Mucosa of stomach (tissue), 1 donor: ENCODE measurements around the gene DBN1.

Experiments used
- H3K27me3 ChIP-seq: one replicate; pipeline ENCODE4 v1.7.0; 2013; ENCODE audit warnings: mild to moderate bottlenecking, low read length; ENCODE audit not compliant: control insufficient read depth, insufficient read depth
- H3K36me3 ChIP-seq: one replicate; pipeline ENCODE4 v1.7.0; 2013; ENCODE audit warnings: low read length; ENCODE audit not compliant: control insufficient read depth, insufficient read depth
- H3K4me1 ChIP-seq: one replicate; pipeline ENCODE4 v1.7.0; 2013; ENCODE audit warnings: mild to moderate bottlenecking, low read length; ENCODE audit not compliant: control insufficient read depth, insufficient read depth
- H3K4me3 ChIP-seq: one replicate; pipeline ENCODE4 v1.7.0; 2013; ENCODE audit warnings: low read length
- H3K9ac ChIP-seq: one replicate; pipeline ENCODE4 v1.7.0; 2013; ENCODE audit warnings: mild to moderate bottlenecking, low read length, moderate library complexity
- H3K9me3 ChIP-seq: one replicate; pipeline ENCODE4 v1.7.0; 2013; ENCODE audit warnings: mild to moderate bottlenecking, low read length, moderate library complexity; ENCODE audit not compliant: control insufficient read depth
- donor health status: Pancreatic carcinoma.

The DBN1 gene

GRCh38 chr5:177502886-177503285 is 29.5 kb upstream of the DBN1 start:
- Histone ChIP-seq H3K27me3 (peaks cover 8% of the 10 kb centered on the region), H3K9ac (no peak overlapping the region), H3K4me3 (no peak overlapping the region), H3K36me3 (no peaks in the 10 kb centered on the region), H3K9me3 (no peaks in the 10 kb centered on the region), H3K4me1 (peaks cover 14% of the 10 kb centered on the region)

- H3K36me3 ChIP-seq = no peaks in the 10 kb centered on the region
Measured at GRCh38 chr5:177501874-177502678, 28.6 kb upstream of the DBN1 start.

GRCh38 chr5:177500685-177501522 is 27.5 kb upstream of the DBN1 start:
- Histone ChIP-seq H3K9ac (peak overlapping the region; percentile 15), H3K27me3 (peaks cover 15% of the 10 kb centered on the region), H3K9me3 (no peaks in the 10 kb centered on the region), H3K4me1 (peaks cover 24% of the 10 kb centered on the region), H3K4me3 (no peak overlapping the region), H3K36me3 (no peaks in the 10 kb centered on the region)

More at GRCh38 chr5:177501874-177502678, 28.6 kb upstream of the DBN1 start:
- Histone ChIP-seq H3K9me3 (no peaks in the 10 kb centered on the region), H3K4me1 (peaks cover 16% of the 10 kb centered on the region), H3K9ac (no peak overlapping the region), H3K27me3 (peaks cover 11% of the 10 kb centered on the region), H3K4me3 (no peak overlapping the region)

GRCh38 chr5:177499842-177500241 is 26.4 kb upstream of the DBN1 start:
- Histone ChIP-seq H3K9ac (no peak overlapping the region), H3K36me3 (no peaks in the 10 kb centered on the region), H3K4me1 (peaks cover 33% of the 10 kb centered on the region), H3K4me3 (no peak overlapping the region), H3K27me3 (peaks cover 19% of the 10 kb centered on the region), H3K9me3 (no peaks in the 10 kb centered on the region)

- H3K36me3 ChIP-seq = no peaks in the 10 kb centered on the region
- peak overlapping the region; percentile 80 for H3K4me3 ChIP-seq
- no peaks in the 10 kb centered on the region for H3K9me3 ChIP-seq
- H3K4me1 ChIP-seq = peaks cover 43% of the 10 kb centered on the region
- H3K27me3 ChIP-seq = peaks cover 19% of the 10 kb centered on the region
- peak overlapping the region; percentile 62 for H3K9ac ChIP-seq
Measured at GRCh38 chr5:177498013-177498787, 24.8 kb upstream of the DBN1 start.

GRCh38 chr5:177497292-177498012 is 24.0 kb upstream of the DBN1 start, which contains the start of gene PDLIM7:
Gene PDLIM7 (minus strand): TSS chr5:177497604. CDS start chr5:177496512, 1,092 bp downstream.
- Histone ChIP-seq H3K9me3 (no peaks in the 10 kb centered on the region), H3K4me3 (peak within 1 kb of the TSS; percentile 80), H3K27me3 (peaks cover 19% of the 10 kb centered on the region), H3K9ac (peak within 1 kb of the TSS; percentile 74), H3K36me3 (no peaks in the 10 kb centered on the region), H3K4me1 (peaks cover 47% of the 10 kb centered on the region)

- Histone ChIP-seq H3K36me3 (no peaks in the 10 kb centered on the region), H3K27me3 (peaks cover 19% of the 10 kb centered on the region), H3K4me1 (peaks cover 47% of the 10 kb centered on the region), H3K9me3 (no peaks in the 10 kb centered on the region), H3K4me3 (peak overlapping the region; percentile 80), H3K9ac (peak overlapping the region; percentile 74)
Measured at GRCh38 chr5:177496727-177497291, 23.4 kb upstream of the DBN1 start.

GRCh38 chr5:177496070-177496726 is 22.8 kb upstream of the DBN1 start:
- peaks cover 19% of the 10 kb centered on the region for H3K27me3 ChIP-seq
- no peaks in the 10 kb centered on the region for H3K9me3 ChIP-seq
- no peaks in the 10 kb centered on the region for H3K36me3 ChIP-seq
- no peak overlapping the region for H3K4me3 ChIP-seq
- H3K4me1 ChIP-seq = peaks cover 47% of the 10 kb centered on the region
- H3K9ac ChIP-seq = peak overlapping the region; percentile 74

- Histone ChIP-seq H3K27me3 (peaks cover 19% of the 10 kb centered on the region), H3K9me3 (no peaks in the 10 kb centered on the region), H3K4me1 (peaks cover 41% of the 10 kb centered on the region), H3K36me3 (no peaks in the 10 kb centered on the region), H3K4me3 (no peak overlapping the region), H3K9ac (peak overlapping the region; percentile 74)
Measured at GRCh38 chr5:177495243-177496060, 22.0 kb upstream of the DBN1 start.
